ENCODE results near the gene SORCS2. TPM values are rescaled to one million over a fixed set of nuclear protein-coding genes. Genes with fewer than 3 reads are reported as not detected.

SORCS2 gene
- total RNA-seq, 1 donor from 2014 or later, result 5.2 TPM

GRCh38 chr4:7491915-7492314 lies 299.6 kb downstream of the SORCS2 start:
- H3K9ac ChIP-seq, result no peak overlapping the region

GRCh38 chr4:7498446-7499200 lies 306.3 kb downstream of the SORCS2 start:
- Mint-ChIP-seq H3K27ac (peak overlapping the region; percentile 68), H3K4me3 (peak overlapping the region; percentile 60), H3K36me3 (no peaks in the 10 kb centered on the region), H3K27me3 (ENCODE audit: insufficient read depth, low read depth) (peaks cover 10% of the 10 kb centered on the region), H3K9me3 (no peaks in the 10 kb centered on the region), H3K4me1 (peaks cover 27% of the 10 kb centered on the region)
- Histone ChIP-seq H3K27me3 (no peaks in the 10 kb centered on the region), H3K4me2 (no peak overlapping the region), H2AFZ (replicated peaks) (no peak overlapping the region), H3K27ac (no peak overlapping the region), H3K79me2 (ENCODE audit: low read depth) (no peaks in the 10 kb centered on the region), H3K4me3 (no peak overlapping the region), H3K4me1 (peaks cover 1% of the 10 kb centered on the region), H4K20me1 (ENCODE audit: low read depth) (no peaks in the 10 kb centered on the region), H3K9me3 (ENCODE audit: low read depth) (no peaks in the 10 kb centered on the region), H3K36me3 (no peaks in the 10 kb centered on the region), H3F3A (ENCODE audit: low read depth) (no peaks in the 10 kb centered on the region), H3K9ac (no peak overlapping the region)
- TF ChIP-seq EZH2 (IDR thresholded peaks at IDR 0.05) (no peak), EZH2phosphoT487 (IDR thresholded peaks at IDR 0.05) (no peak), CTCF (IDR thresholded peaks at IDR 0.05) (no peak)
- no peak for DNase-seq (ENCODE audit: low spot score)

More at GRCh38 chr4:7491915-7492314, 299.6 kb downstream of the SORCS2 start:
- Mint-ChIP-seq H3K27ac (no peak overlapping the region), H3K4me1 (peaks cover 43% of the 10 kb centered on the region), H3K9me3 (peaks cover 6% of the 10 kb centered on the region), H3K27me3 (ENCODE audit: insufficient read depth, low read depth) (peaks cover 10% of the 10 kb centered on the region), H3K36me3 (peaks cover 5% of the 10 kb centered on the region), H3K4me3 (no peak overlapping the region)
- H3K9me3 ChIP-seq (ENCODE audit: low read depth), result no peaks in the 10 kb centered on the region
- no peak for DNase-seq (ENCODE audit: low spot score)
- no peak overlapping the region for H3K27ac ChIP-seq
- H3K36me3 ChIP-seq, result no peaks in the 10 kb centered on the region
- no peaks in the 10 kb centered on the region for H3K27me3 ChIP-seq
- peaks cover 14% of the 10 kb centered on the region for H3K4me1 ChIP-seq
- no peak overlapping the region for H3K4me2 ChIP-seq
- no peak overlapping the region for H3K4me3 ChIP-seq
- no peak overlapping the region for H2AFZ ChIP-seq (replicated peaks)
- no peaks in the 10 kb centered on the region for H3K79me2 ChIP-seq (ENCODE audit: low read depth)
- no peak for TF ChIP-seq CTCF (IDR thresholded peaks at IDR 0.05)
- TF ChIP-seq EZH2 (IDR thresholded peaks at IDR 0.05), result no peak
- no peak for TF ChIP-seq EZH2phosphoT487 (IDR thresholded peaks at IDR 0.05)
- H3F3A ChIP-seq (ENCODE audit: low read depth), result peaks cover 14% of the 10 kb centered on the region
- peaks cover 7% of the 10 kb centered on the region for H4K20me1 ChIP-seq (ENCODE audit: low read depth)

GRCh38 chr4:7499661-7500060 lies 307.3 kb downstream of the SORCS2 start:
- Histone ChIP-seq H4K20me1 (ENCODE audit: low read depth) (no peaks in the 10 kb centered on the region), H3K9me3 (ENCODE audit: low read depth) (no peaks in the 10 kb centered on the region), H3K9ac (no peak overlapping the region), H2AFZ (replicated peaks) (no peak overlapping the region), H3K4me1 (peaks cover 7% of the 10 kb centered on the region), H3K4me3 (no peak overlapping the region), H3K4me2 (no peak overlapping the region), H3K79me2 (ENCODE audit: low read depth) (no peaks in the 10 kb centered on the region), H3K27ac (no peak overlapping the region), H3K36me3 (no peaks in the 10 kb centered on the region), H3F3A (ENCODE audit: low read depth) (no peaks in the 10 kb centered on the region), H3K27me3 (no peaks in the 10 kb centered on the region)
- Mint-ChIP-seq H3K27ac (no peak overlapping the region), H3K36me3 (no peaks in the 10 kb centered on the region), H3K4me3 (no peak overlapping the region), H3K9me3 (no peaks in the 10 kb centered on the region), H3K4me1 (peaks cover 37% of the 10 kb centered on the region), H3K27me3 (ENCODE audit: insufficient read depth, low read depth) (peaks cover 10% of the 10 kb centered on the region)
- no peak for DNase-seq (ENCODE audit: low spot score)
- no peak for TF ChIP-seq EZH2phosphoT487 (IDR thresholded peaks at IDR 0.05)
- TF ChIP-seq EZH2 (IDR thresholded peaks at IDR 0.05), result no peak
- TF ChIP-seq CTCF (IDR thresholded peaks at IDR 0.05), result no peak

All from neural progenitor cell (in vitro differentiated cells).